ENCODE results near the gene FURIN. TPM values are rescaled to one million over a fixed set of nuclear protein-coding genes. Genes with fewer than 3 reads are reported as not detected.

Gene FURIN
- total and polyA plus RNA-seq, 9 of the 15 experiments (the other 6 are each of a cell fraction or from before 2014, with no cell fraction given): 0.92 to 99.9 (median 34.8) TPM

DNA sequence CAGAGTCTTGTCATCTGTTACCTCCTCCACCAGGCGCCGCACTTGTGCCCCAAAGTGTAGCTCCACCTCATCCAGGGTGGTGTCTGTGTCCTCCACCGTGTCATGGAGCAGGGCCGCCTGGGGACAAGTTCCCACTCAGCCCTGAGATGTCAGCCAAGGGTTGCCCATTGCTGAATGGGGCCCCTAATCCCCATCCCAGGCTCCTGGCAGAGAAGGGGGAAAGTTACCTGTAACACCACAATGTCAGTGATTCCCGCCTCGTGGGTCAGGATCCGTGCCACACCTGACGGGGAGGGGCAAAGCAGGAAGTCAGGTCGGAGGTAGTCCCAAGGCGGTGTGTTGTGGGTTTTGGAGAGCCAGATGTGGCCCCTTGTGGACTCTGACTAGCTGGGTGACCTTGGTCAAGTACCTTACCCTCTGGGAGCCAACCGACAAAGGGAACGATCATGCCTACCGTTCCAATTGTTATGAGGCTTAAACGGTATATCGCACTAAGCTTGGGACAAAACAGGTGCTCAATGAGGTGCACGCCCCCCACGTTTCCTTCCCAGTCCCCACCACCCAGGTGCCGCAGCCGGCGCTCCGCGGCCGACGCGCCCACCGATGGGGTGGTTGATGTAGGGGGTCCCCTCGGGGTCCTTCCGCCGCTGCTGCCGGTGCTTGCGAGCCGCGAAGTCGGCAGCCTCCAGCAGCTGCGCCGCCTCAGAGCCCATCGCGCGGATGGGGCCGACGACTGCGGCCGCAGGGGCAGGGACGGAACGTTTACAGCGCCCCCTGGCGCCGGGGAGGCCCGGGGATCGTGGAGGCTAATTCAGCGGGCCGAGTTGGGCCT is 63.7 kb downstream of the FURIN start, which contains the start of gene HDDC3 (continued):
- TF ChIP-seq, protein P1, sequence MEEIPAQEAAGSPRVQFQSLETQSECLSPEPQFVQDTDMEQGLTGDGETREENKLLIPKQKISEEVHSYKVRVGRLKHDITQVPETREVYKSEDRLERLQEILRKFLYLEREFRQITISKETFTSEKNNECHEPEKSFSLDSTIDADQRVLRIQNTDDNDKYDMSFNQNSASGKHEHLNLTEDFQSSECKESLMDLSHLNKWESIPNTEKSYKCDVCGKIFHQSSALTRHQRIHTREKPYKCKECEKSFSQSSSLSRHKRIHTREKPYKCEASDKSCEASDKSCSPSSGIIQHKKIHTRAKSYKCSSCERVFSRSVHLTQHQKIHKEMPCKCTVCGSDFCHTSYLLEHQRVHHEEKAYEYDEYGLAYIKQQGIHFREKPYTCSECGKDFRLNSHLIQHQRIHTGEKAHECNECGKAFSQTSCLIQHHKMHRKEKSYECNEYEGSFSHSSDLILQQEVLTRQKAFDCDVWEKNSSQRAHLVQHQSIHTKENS (CRISPR knock-in tag; IDR thresholded peaks at IDR 0.05): no peak
- TF ChIP-seq SIN3A (IDR thresholded peaks at IDR 0.05; ENCODE audit: borderline replicate concordance in 2 of 2, control insufficient read depth in 1 of 2, low read depth in 2 of 2, low read length in 2 of 2): peak in 1 of 2 experiments; percentile 71; a peak in 2 of 4 replicates
- TF ChIP-seq, protein P2, sequence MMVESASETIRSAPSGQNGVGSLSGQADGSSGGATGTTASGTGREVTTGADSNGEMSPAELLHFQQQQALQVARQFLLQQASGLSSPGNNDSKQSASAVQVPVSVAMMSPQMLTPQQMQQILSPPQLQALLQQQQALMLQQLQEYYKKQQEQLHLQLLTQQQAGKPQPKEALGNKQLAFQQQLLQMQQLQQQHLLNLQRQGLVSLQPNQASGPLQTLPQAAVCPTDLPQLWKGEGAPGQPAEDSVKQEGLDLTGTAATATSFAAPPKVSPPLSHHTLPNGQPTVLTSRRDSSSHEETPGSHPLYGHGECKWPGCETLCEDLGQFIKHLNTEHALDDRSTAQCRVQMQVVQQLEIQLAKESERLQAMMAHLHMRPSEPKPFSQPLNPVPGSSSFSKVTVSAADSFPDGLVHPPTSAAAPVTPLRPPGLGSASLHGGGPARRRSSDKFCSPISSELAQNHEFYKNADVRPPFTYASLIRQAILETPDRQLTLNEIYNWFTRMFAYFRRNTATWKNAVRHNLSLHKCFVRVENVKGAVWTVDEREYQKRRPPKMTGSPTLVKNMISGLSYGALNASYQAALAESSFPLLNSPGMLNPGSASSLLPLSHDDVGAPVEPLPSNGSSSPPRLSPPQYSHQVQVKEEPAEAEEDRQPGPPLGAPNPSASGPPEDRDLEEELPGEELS (CRISPR knock-in tag; IDR thresholded peaks at IDR 0.05; ENCODE audit: borderline replicate concordance): no peak
- TF ChIP-seq, protein P3, sequence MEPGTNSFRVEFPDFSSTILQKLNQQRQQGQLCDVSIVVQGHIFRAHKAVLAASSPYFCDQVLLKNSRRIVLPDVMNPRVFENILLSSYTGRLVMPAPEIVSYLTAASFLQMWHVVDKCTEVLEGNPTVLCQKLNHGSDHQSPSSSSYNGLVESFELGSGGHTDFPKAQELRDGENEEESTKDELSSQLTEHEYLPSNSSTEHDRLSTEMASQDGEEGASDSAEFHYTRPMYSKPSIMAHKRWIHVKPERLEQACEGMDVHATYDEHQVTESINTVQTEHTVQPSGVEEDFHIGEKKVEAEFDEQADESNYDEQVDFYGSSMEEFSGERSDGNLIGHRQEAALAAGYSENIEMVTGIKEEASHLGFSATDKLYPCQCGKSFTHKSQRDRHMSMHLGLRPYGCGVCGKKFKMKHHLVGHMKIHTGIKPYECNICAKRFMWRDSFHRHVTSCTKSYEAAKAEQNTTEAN (CRISPR knock-in tag; IDR thresholded peaks at IDR 0.05): no peak
- no peak for TF ChIP-seq RBBP5 (IDR thresholded peaks at IDR 0.05; ENCODE audit: borderline replicate concordance, insufficient read depth, low read length, poor library complexity, severe bottlenecking)
- no peak for TF ChIP-seq TCF7 (IDR thresholded peaks at IDR 0.05; ENCODE audit: borderline replicate concordance)
- no peak for TF ChIP-seq SREBF1 (IDR thresholded peaks at IDR 0.05; ENCODE audit: borderline replicate concordance, low read depth, low read length)
- TF ChIP-seq, protein P4, sequence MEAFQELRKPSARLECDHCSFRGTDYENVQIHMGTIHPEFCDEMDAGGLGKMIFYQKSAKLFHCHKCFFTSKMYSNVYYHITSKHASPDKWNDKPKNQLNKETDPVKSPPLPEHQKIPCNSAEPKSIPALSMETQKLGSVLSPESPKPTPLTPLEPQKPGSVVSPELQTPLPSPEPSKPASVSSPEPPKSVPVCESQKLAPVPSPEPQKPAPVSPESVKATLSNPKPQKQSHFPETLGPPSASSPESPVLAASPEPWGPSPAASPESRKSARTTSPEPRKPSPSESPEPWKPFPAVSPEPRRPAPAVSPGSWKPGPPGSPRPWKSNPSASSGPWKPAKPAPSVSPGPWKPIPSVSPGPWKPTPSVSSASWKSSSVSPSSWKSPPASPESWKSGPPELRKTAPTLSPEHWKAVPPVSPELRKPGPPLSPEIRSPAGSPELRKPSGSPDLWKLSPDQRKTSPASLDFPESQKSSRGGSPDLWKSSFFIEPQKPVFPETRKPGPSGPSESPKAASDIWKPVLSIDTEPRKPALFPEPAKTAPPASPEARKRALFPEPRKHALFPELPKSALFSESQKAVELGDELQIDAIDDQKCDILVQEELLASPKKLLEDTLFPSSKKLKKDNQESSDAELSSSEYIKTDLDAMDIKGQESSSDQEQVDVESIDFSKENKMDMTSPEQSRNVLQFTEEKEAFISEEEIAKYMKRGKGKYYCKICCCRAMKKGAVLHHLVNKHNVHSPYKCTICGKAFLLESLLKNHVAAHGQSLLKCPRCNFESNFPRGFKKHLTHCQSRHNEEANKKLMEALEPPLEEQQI (IDR thresholded peaks at IDR 0.05): peak; percentile 33; the same call in 1 of the 2 replicates
- no peak for TF ChIP-seq TCF7L2 (IDR thresholded peaks at IDR 0.05; ENCODE audit: low read depth, low read length)
- peak; percentile 49; the same call in 1 of the 2 replicates for TF ChIP-seq HLTF (IDR thresholded peaks at IDR 0.05)
- no peak; a peak in 1 of 4 replicates for TF ChIP-seq KDM4B (IDR thresholded peaks at IDR 0.05; ENCODE audit: borderline replicate concordance in 2 of 2, low read depth in 1 of 2)
- peak; percentile 92 for TF ChIP-seq EP400 (IDR thresholded peaks at IDR 0.05)
- peak; percentile 47; the same call in 1 of the 2 replicates for TF ChIP-seq JUN (IDR thresholded peaks at IDR 0.05; ENCODE audit: borderline replicate concordance, low read depth, low read length)
- TF ChIP-seq JUN (CRISPR knock-in tag; IDR thresholded peaks at IDR 0.05; ENCODE audit: borderline replicate concordance): no peak
- no peak for TF ChIP-seq ETS2 (tag; IDR thresholded peaks at IDR 0.05; ENCODE audit: borderline replicate concordance, poor library complexity, severe bottlenecking)
- TF ChIP-seq, protein P5, sequence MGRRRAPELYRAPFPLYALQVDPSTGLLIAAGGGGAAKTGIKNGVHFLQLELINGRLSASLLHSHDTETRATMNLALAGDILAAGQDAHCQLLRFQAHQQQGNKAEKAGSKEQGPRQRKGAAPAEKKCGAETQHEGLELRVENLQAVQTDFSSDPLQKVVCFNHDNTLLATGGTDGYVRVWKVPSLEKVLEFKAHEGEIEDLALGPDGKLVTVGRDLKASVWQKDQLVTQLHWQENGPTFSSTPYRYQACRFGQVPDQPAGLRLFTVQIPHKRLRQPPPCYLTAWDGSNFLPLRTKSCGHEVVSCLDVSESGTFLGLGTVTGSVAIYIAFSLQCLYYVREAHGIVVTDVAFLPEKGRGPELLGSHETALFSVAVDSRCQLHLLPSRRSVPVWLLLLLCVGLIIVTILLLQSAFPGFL (CRISPR knock-in tag; IDR thresholded peaks at IDR 0.05): no peak
- no peak for TF ChIP-seq EZH2 (IDR thresholded peaks at IDR 0.05; ENCODE audit: borderline replicate concordance, low read depth, low read length)

All from K562 (cell line).